Heart left ventricle (tissue), 16 donors: Measurements from ENCODE around the gene ERC1. TPM values are rescaled to one million over a fixed set of nuclear protein-coding genes. Genes with fewer than 3 reads are reported as not detected.

Experiments
- ATAC-seq, 4 donors: fragments of 200-7000 bp; cut with Tn5 transposase; one replicate each; pipeline ENCODE4 v1.9.1; 2020 to 2022; ENCODE audit warnings: moderate library complexity in 4 of 4, mild to moderate bottlenecking in 3 of 4, moderate number of reproducible peaks in 1 of 4
- DNase-seq, 5 donors: peaks; one replicate each; pipeline ENCODE4 v3.0.0-alpha.2; 2020
- H3K27ac ChIP-seq, 12 donors: fragments of 200-600 bp; sonication (generic) in 4 of 12; one replicate each; pipeline versions ENCODE4 v1.5.0 to v1.8.0; 2016 to 2022; ENCODE audit warnings: mild to moderate bottlenecking in 2 of 12
- H3K27me3 ChIP-seq, 9 donors: fragments of 200-600 bp; sonication (generic) in 2 of 9; one replicate each; pipeline versions ENCODE4 v1.5.1 to v1.8.0; 2016 to 2022; ENCODE audit warnings: mild to moderate bottlenecking in 3 of 9
- H3K36me3 ChIP-seq, 9 donors: fragments of 200-600 bp; sonication (generic) in 2 of 9; one replicate each; pipeline versions ENCODE4 v1.5.0 to v1.8.0; 2018 to 2022; ENCODE audit warnings: mild to moderate bottlenecking in 2 of 9
- H3K4me1 ChIP-seq, 12 donors: fragments of 200-600 bp; sonication (generic) in 4 of 12; one replicate each; pipeline versions ENCODE4 v1.5.0 to v1.8.0; 2016 to 2022; ENCODE audit warnings: mild to moderate bottlenecking in 3 of 12
- H3K4me3 ChIP-seq, 12 donors: fragments of 200-600 bp; sonication (generic) in 4 of 12; one replicate each; pipeline versions ENCODE4 v1.5.0 to v1.8.0; 2017 to 2022; ENCODE audit warnings: mild to moderate bottlenecking in 9 of 12, moderate library complexity in 4 of 12
- H3K9me3 ChIP-seq, 12 donors: fragments of 200-600 bp; sonication (generic) in 4 of 12; one replicate each; pipeline versions ENCODE4 v1.5.0 to v1.8.0; 2016 to 2022; ENCODE audit warnings: mild to moderate bottlenecking in 1 of 12
- CTCF ChIP-seq, 12 donors: fragments of 200-600 bp; sonication (generic) in 4 of 12; IDR thresholded peaks; one replicate each; pipeline versions ENCODE4 v1.5.0 to v1.8.0; 2018 to 2022; ENCODE audit warnings: antibody characterized with exemption in 12 of 12, mild to moderate bottlenecking in 5 of 12
- POLR2A ChIP-seq, 2 donors: fragments of 450-650 bp; IDR thresholded peaks; one replicate each; pipeline ENCODE4 v1.6.1; 2017; ENCODE audit warnings: antibody characterized with exemption in 2 of 2, mild to moderate bottlenecking in 2 of 2, moderate library complexity in 2 of 2
- WGBS, 4 donors: extraction: QIAGEN DNeasy Blood & Tissue Kit in 2 of 4; methylation state at CpG; one replicate each; pipeline versions ENCODE4 v1.1.5 to v1.1.7; 2013 to 2018; 5-methylcytosine and 5-hydroxymethylcytosine counted together
- intact Hi-C, 10 donors: fragments of 100-400 bp; cut with DNase I; formaldehyde crosslinking; loops; one replicate each; pipeline versions ENCODE4 v1.11.1 to v1.14.2; 2022
- polyA plus RNA-seq, 2 donors: library from polyadenylated mRNA; stranded (reverse); fragments of 200-250 nt; gene quantifications; one replicate each; pipeline ENCODE4 v1.2.3, GENCODE V29; 2013
- total RNA-seq, 9 donors: library from RNA; depleted of rRNA in 2 of 9; stranded (reverse); fragments of >200 nt in 2 of 9; fragmentation: NEBNext Ultra II Directional in 3 of 9; extraction: Animal tissue kit (Norgen Biotek cat#: 25700) in 3 of 9; gene quantifications; one replicate each; pipeline versions ENCODE4 v1.1.0 to v1.2.4, GENCODE V29; 2016 to 2023
- donor health status: ischemic (EF 13 %, LVEDD 7.1; RV severe dilation, severe dysfunction).
- donor health status: healthy with polysubstance abuse.
- donor health status: DM: no; HTN: yes; CAD: no.
- donor health status: DM: no; HTN: no; CAD: no.
- donor health status: ischemic (EF 25% LVEDD 6.9; RV normal size, moderate dysfunction).
- donor health status: ischemic (EF 25% LVEDD 5.7; RV mildly dilated, moderate dysfunction).
- donor health status: healthy.
- donor health status: DM: yes; HTN: yes; CAD: no.
- donor health status: ischemic (EF 35%, LVEDD 5.7; RV mildly dilated, moderate dysfunction).
- donor health status: nonischemic (EF 11% LVEDD 7.7; RV severe dilation, severe dysfunction).
- donor health status: DM: yes; HTN: yes; CAD: no.
- donor health status: PGD.
- donor health status: ischemic (EF 29% LVEDD 5.4; RV normal size, mild dysfunction).
- donor health status: nonischemic (EF 23%, LVEDD 6.1; RV moderate dilation, normal function).

Gene ERC1
- total and polyA plus RNA-seq, 11 donors: 13.5 to 84.0 (median 47.9) TPM

- Histone ChIP-seq H3K27me3 (no peaks in the 10 kb centered on the region), H3K36me3 (no peaks in the 10 kb centered on the region), H3K4me1 (peaks cover 0 to 19% (median 3%) of the 10 kb centered on the region in 12 donors), H3K27ac (peak overlapping the region in 8 of 12 donors; percentile 37 to 76 (median 44)), H3K9me3 (no peaks in the 10 kb centered on the region), H3K4me3 (peak overlapping the region in 1 of 12 donors; percentile 2)
- ATAC-seq (peak in 3 of 4 donors; percentile 48 to 89 (median 72)), DNase-seq (no peak)
- intact Hi-C loops: loop anchor here in 2 of 10 donors (5.0 kb wide), 1 partner anchor 300 kb away; no protein-coding TSS in a partner anchor
- TF ChIP-seq CTCF (IDR thresholded peaks at IDR 0.05): no peak
- TF ChIP-seq POLR2A (IDR thresholded peaks at IDR 0.05): no peak
- 74 to 87% (median 81%) methylated on average over 7 of the region's 7 CpGs for WGBS, 4 donors
These were observed 290.8 kb downstream of the ERC1 start for GRCh38 chr12:1281683-1282366.

DNA sequence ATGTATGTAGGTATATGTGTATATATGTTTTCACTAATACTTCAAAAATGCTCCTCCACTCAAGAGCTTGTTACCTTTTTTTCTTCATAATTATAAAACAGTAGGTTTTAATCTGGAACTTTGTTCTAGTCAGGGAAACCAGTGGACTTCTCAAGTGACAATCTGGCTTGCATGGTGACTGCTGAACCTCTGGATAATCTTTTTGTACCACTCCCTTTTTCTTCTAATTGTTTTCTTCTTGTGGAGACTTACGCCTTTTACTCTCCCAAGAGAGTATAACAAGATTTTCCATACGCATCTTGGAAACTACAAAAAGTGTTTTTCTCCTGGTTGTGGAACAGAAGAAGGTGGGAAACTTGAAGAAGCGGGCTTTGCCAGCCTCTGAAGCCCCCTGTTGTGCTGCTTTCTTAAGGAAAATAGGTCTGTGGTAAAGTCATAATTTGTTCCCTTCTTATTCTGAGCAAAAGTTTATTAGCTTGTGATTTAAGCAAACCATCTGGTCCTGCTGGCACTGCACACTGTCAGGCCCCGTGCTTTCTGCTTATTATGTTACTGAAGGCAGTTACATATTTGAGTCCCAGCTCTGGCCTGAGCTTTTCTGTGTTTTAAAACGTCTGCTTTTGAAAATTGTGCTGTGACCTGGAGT lies 291.8 kb downstream of the ERC1 start:
- H3K4me3 ChIP-seq: peak overlapping the region in 2 of 12 donors; percentile 19 to 26
- intact Hi-C loops: loop anchor here in 2 of 10 donors (5.0 kb wide), 1 partner anchor 300 kb away; no protein-coding TSS in a partner anchor
- no peaks in the 10 kb centered on the region for H3K9me3 ChIP-seq
- WGBS, 4 donors: 79 to 83% (median 81%) methylated on average over 5 of the region's 5 CpGs
- ATAC-seq (peak; percentile 49 to 83 (median 73)), DNase-seq (peak in 4 of 5 donors; percentile 17 to 56 (median 28))
- H3K4me1 ChIP-seq: peaks cover 0 to 18% (median 3%) of the 10 kb centered on the region in 12 donors
- peak overlapping the region in 10 of 12 donors; percentile 16 to 76 (median 42) for H3K27ac ChIP-seq
- no peaks in the 10 kb centered on the region for H3K36me3 ChIP-seq
- H3K27me3 ChIP-seq: no peaks in the 10 kb centered on the region
- TF ChIP-seq CTCF (IDR thresholded peaks at IDR 0.05) (no peak), POLR2A (IDR thresholded peaks at IDR 0.05) (no peak)

GRCh38 chr12:1283316-1283715 lies 292.3 kb downstream of the ERC1 start:
- DNase-seq: no peak
- peak in 1 of 4 donors; percentile 12 for ATAC-seq
- intact Hi-C loops: loop anchor here in 2 of 10 donors (5.0 kb wide), 1 partner anchor 299 kb away; no protein-coding TSS in a partner anchor
- WGBS, 4 donors: 79 to 96% (median 87%) methylated on average over 2 of the region's 2 CpGs
- Histone ChIP-seq H3K4me1 (peaks cover 0 to 17% (median 2%) of the 10 kb centered on the region in 12 donors), H3K27ac (peak overlapping the region in 9 of 12 donors; percentile 37 to 76 (median 43)), H3K9me3 (no peaks in the 10 kb centered on the region), H3K27me3 (no peaks in the 10 kb centered on the region), H3K4me3 (peak overlapping the region in 1 of 12 donors; percentile 19), H3K36me3 (no peaks in the 10 kb centered on the region)
- TF ChIP-seq POLR2A (IDR thresholded peaks at IDR 0.05) (no peak), CTCF (IDR thresholded peaks at IDR 0.05) (no peak)

GRCh38 chr12:1284611-1285010 lies 293.6 kb downstream of the ERC1 start:
- 94 to 99% (median 97%) methylated on average over 4 of the region's 4 CpGs for WGBS, 4 donors
- intact Hi-C loops: loop anchor here in 2 of 10 donors (5.0 kb wide), 1 partner anchor 298 kb away; no protein-coding TSS in a partner anchor
- TF ChIP-seq POLR2A (IDR thresholded peaks at IDR 0.05) (no peak), CTCF (IDR thresholded peaks at IDR 0.05) (no peak)
- ATAC-seq (no peak), DNase-seq (no peak)
- H3K36me3 ChIP-seq: no peaks in the 10 kb centered on the region
- no peak overlapping the region for H3K27ac ChIP-seq
- no peak overlapping the region for H3K4me3 ChIP-seq
- H3K9me3 ChIP-seq: no peaks in the 10 kb centered on the region
- H3K27me3 ChIP-seq: no peaks in the 10 kb centered on the region
- H3K4me1 ChIP-seq: peaks cover 0 to 22% (median 9%) of the 10 kb centered on the region in 12 donors
